ENCODE measurements around the gene EFCAB7. TPM values are rescaled to one million over a fixed set of nuclear protein-coding genes. Genes with fewer than 3 reads are reported as not detected.

EFCAB7 gene, protein sequence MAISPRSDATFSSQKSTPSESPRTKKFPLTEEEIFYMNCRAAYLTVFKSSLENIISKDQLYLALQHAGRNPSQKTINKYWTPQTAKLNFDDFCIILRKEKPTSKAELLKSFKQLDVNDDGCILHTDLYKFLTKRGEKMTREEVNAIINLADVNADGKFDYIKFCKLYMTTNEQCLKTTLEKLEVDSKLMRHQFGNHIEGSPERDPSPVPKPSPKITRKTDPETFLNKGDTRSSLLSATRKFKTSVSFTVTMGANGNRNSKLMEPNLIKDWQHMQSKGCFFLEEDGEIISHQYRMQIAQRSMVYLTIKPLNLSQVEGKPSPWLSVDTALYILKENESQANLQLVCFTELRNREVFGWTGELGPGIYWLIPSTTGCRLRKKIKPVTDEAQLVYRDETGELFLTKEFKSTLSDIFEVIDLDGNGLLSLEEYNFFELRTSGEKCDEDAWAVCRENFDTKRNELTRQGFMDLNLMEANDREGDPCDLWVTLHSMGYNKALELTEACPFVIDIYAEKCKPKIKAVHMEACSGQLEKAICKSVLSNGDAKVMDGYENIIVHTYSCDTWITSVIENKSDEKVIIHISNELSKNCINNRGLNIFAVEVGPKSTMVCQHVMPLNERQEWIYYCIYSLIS
- total RNA-seq: 1 to 10 TPM; 6.7 to 6.8 TPM

DNA sequence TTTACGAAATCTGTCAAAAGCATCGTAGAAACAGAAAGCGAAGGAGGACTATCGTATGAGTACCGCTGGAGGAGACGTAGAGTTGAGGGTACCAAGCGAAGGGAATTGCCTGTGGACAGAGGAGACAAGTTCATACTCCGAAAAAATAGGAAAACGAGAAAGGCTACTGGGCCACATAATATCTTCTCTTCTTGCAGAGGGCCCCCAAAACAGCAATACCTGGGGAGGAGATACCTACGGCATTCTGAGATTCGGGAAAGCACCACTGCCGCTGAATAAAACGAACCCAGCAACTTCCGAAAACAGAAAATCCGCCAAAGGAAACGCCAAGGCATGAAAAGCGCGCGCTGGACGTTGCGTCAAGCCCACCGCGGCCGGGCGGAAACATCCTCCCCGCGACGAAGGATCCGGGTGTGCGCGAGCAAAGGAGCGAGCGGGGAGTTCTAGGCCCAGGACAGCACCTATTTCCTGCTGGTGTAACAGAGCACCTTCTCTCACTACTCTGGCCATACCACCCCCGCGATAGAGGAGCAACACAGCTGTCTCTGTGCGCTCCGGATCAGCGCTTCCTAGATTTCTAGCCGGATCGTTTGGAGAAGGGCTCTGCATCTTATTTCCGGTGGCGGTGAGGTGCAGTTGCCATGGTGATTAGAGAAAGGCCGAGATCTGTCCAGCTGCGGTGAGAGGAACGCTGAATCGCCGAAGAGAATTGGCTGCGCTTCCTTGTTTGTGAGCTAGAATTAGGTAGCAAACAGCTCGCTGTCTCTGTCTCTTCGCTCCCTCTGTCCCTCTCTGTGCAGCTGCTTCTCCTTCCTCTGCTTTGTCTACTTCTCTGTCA lies at the start of gene EFCAB7, which contains the start of gene ITGB3BP:
EFCAB7 (plus strand) TSS at position 635 of the 838 bp plus-strand sequence. CDS start 2,048 bp downstream, outside the sequence.
ITGB3BP (minus strand) TSS at position 335 of the 838 bp plus-strand sequence; CDS start at position 243, 92 bp downstream.
- Mint-ChIP-seq H3K27ac (peak within 1 kb of the TSS; percentile 97), H3K9me3 (no peaks in the 10 kb centered on the region), H3K4me3 (peak within 1 kb of the TSS; percentile 99), H3K27me3 (no peaks in the 10 kb centered on the region), H3K4me1 (peaks cover 41% of the 10 kb centered on the region), H3K36me3 (ENCODE audit: low read depth) (peaks cover 4% of the 10 kb centered on the region)
- ChIA-PET CTCF (interaction anchor here (1.2 to 1.4 kb wide), 2 partner anchors 9 to 15 kb away, joined by 3 to 4 read pairs; no protein-coding TSS in a partner anchor), POLR2A (interaction anchor here (0.7 to 2.5 kb wide), 10 partner anchors 9 to 1088 kb away, joined by 3 to 13 read pairs (median 4); partner anchors contain the start of genes ALG6 and PGM1)
- peak; percentile 86 for DNase-seq

GRCh38 chr1:63475761-63476160 lies 47.6 kb upstream of the EFCAB7 start:
- peaks cover 7% of the 10 kb centered on the region for H3K36me3 Mint-ChIP-seq (ENCODE audit: low read depth)
- ChIA-PET POLR2A (no interaction called here), CTCF (no interaction called here)
- no peaks in the 10 kb centered on the region for H3K27me3 Mint-ChIP-seq
- no peak for DNase-seq
- peaks cover 2% of the 10 kb centered on the region for H3K9me3 Mint-ChIP-seq
- no peaks in the 10 kb centered on the region for H3K4me1 Mint-ChIP-seq
- no peak overlapping the region for H3K27ac Mint-ChIP-seq
- no peak overlapping the region for H3K4me3 Mint-ChIP-seq

- H3K9me3 Mint-ChIP-seq: no peaks in the 10 kb centered on the region
- CTCF ChIA-PET: no interaction called here
- DNase-seq: no peak
- no peak overlapping the region for H3K27ac Mint-ChIP-seq
- no peaks in the 10 kb centered on the region for H3K27me3 Mint-ChIP-seq
- H3K4me3 Mint-ChIP-seq: no peak overlapping the region
- POLR2A ChIA-PET: no interaction called here
- H3K4me1 Mint-ChIP-seq: no peaks in the 10 kb centered on the region
- peaks cover 2% of the 10 kb centered on the region for H3K36me3 Mint-ChIP-seq (ENCODE audit: low read depth)
Measured at GRCh38 chr1:63480057-63480456, 43.3 kb upstream of the EFCAB7 start.

DNA sequence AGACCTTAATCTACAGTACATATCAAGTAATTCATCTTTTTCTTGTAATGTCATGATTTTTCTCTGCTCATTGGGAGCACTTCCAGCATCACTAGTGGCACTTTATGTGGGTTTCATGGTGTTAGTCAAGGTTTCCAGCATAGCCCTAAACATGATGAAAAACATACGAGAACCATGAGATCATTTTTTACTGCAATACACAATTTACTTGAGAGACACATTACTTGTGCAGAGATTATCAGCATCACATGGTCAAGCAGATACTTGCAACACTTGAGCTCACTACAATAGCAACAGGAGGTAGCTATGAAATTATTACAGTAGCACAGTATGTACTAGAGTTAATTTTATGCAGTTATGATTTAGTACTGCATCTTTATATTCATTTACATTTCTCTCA lies 36.7 kb upstream of the EFCAB7 start:
- Mint-ChIP-seq H3K36me3 (ENCODE audit: low read depth) (peaks cover 2% of the 10 kb centered on the region), H3K9me3 (no peaks in the 10 kb centered on the region), H3K4me3 (no peak overlapping the region), H3K27me3 (no peaks in the 10 kb centered on the region), H3K27ac (no peak overlapping the region), H3K4me1 (no peaks in the 10 kb centered on the region)
- CTCF ChIA-PET: no interaction called here
- DNase-seq: no peak
- POLR2A ChIA-PET: no interaction called here

GRCh38 chr1:63487336-63488065 lies 35.8 kb upstream of the EFCAB7 start:
- Mint-ChIP-seq H3K4me1 (no peaks in the 10 kb centered on the region), H3K4me3 (no peak overlapping the region), H3K27ac (no peak overlapping the region), H3K36me3 (ENCODE audit: low read depth) (peaks cover 2% of the 10 kb centered on the region), H3K27me3 (no peaks in the 10 kb centered on the region), H3K9me3 (no peaks in the 10 kb centered on the region)
- CTCF ChIA-PET: no interaction called here
- DNase-seq: no peak
- POLR2A ChIA-PET: no interaction called here

- POLR2A ChIA-PET: no interaction called here
- CTCF ChIA-PET: no interaction called here
- H3K4me3 Mint-ChIP-seq: no peak overlapping the region
Measured at GRCh38 chr1:63497577-63497976, 25.7 kb upstream of the EFCAB7 start.

GRCh38 chr1:63498106-63498505 lies 25.2 kb upstream of the EFCAB7 start:
- Mint-ChIP-seq H3K9me3 (no peaks in the 10 kb centered on the region), H3K36me3 (ENCODE audit: low read depth) (peaks cover 25% of the 10 kb centered on the region), H3K4me3 (no peak overlapping the region), H3K27ac (no peak overlapping the region), H3K27me3 (no peaks in the 10 kb centered on the region), H3K4me1 (peaks cover 4% of the 10 kb centered on the region)
- POLR2A ChIA-PET: no interaction called here
- no peak for DNase-seq
- CTCF ChIA-PET: no interaction called here

More at GRCh38 chr1:63497577-63497976, 25.7 kb upstream of the EFCAB7 start:
- no peak for DNase-seq
- H3K27me3 Mint-ChIP-seq: no peaks in the 10 kb centered on the region
- peaks cover 4% of the 10 kb centered on the region for H3K4me1 Mint-ChIP-seq
- H3K36me3 Mint-ChIP-seq (ENCODE audit: low read depth): peaks cover 24% of the 10 kb centered on the region
- H3K9me3 Mint-ChIP-seq: no peaks in the 10 kb centered on the region
- no peak overlapping the region for H3K27ac Mint-ChIP-seq

GRCh38 chr1:63501256-63501655 lies 22.1 kb upstream of the EFCAB7 start:
- no peak for DNase-seq
- POLR2A ChIA-PET: no interaction called here
- Mint-ChIP-seq H3K27ac (no peak overlapping the region), H3K4me3 (no peak overlapping the region), H3K9me3 (no peaks in the 10 kb centered on the region), H3K36me3 (ENCODE audit: low read depth) (peaks cover 38% of the 10 kb centered on the region), H3K4me1 (peaks cover 4% of the 10 kb centered on the region), H3K27me3 (no peaks in the 10 kb centered on the region)
- CTCF ChIA-PET: interaction anchor here (0.9 kb wide), 1 partner anchor 11 kb away, joined by 3 read pairs; no protein-coding TSS in a partner anchor

- no peaks in the 10 kb centered on the region for H3K27me3 Mint-ChIP-seq
- ChIA-PET POLR2A (no interaction called here), CTCF (no interaction called here)
- H3K27ac Mint-ChIP-seq: no peak overlapping the region
- no peaks in the 10 kb centered on the region for H3K9me3 Mint-ChIP-seq
- H3K36me3 Mint-ChIP-seq (ENCODE audit: low read depth): peaks cover 28% of the 10 kb centered on the region
- no peak for DNase-seq
- no peaks in the 10 kb centered on the region for H3K4me1 Mint-ChIP-seq
- H3K4me3 Mint-ChIP-seq: no peak overlapping the region
Measured at GRCh38 chr1:63506782-63507181, 16.5 kb upstream of the EFCAB7 start.

- DNase-seq: no peak
- ChIA-PET POLR2A (no interaction called here), CTCF (no interaction called here)
- Mint-ChIP-seq H3K4me1 (no peaks in the 10 kb centered on the region), H3K4me3 (no peak overlapping the region), H3K9me3 (no peaks in the 10 kb centered on the region), H3K27me3 (no peaks in the 10 kb centered on the region), H3K36me3 (ENCODE audit: low read depth) (peaks cover 24% of the 10 kb centered on the region), H3K27ac (no peak overlapping the region)
Measured at GRCh38 chr1:63509718-63510117, 13.6 kb upstream of the EFCAB7 start.

DNA sequence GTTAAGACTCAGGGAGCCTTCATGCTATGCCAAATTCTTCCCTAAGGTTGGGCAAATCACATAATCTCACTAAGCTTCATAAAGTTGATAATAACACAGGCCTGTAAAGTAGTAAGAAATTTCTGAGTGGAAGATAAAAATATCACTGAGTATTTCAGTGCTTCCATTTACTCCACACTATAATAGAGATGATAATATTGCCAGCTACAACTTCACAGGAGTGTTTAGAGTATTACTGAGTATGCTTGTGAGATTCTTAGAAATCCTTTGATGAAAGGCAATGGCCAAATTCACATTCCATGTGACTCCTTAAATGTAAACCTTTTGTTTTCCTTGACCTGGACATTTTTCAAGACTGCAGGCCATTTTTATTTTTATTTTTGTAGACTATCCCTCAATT lies 10.7 kb upstream of the EFCAB7 start:
- Mint-ChIP-seq H3K4me3 (no peak overlapping the region), H3K36me3 (ENCODE audit: low read depth) (peaks cover 7% of the 10 kb centered on the region), H3K27ac (no peak overlapping the region), H3K27me3 (no peaks in the 10 kb centered on the region), H3K9me3 (no peaks in the 10 kb centered on the region), H3K4me1 (peaks cover 2% of the 10 kb centered on the region)
- CTCF ChIA-PET: interaction anchor here (0.7 kb wide), 1 partner anchor 11 kb away, joined by 3 read pairs; no protein-coding TSS in a partner anchor
- POLR2A ChIA-PET: no interaction called here
- DNase-seq: no peak

GRCh38 chr1:63516629-63517028 lies 6.7 kb upstream of the EFCAB7 start:
- Mint-ChIP-seq H3K36me3 (ENCODE audit: low read depth) (peaks cover 4% of the 10 kb centered on the region), H3K27ac (no peak overlapping the region), H3K27me3 (no peaks in the 10 kb centered on the region), H3K9me3 (no peaks in the 10 kb centered on the region), H3K4me3 (no peak overlapping the region), H3K4me1 (peaks cover 17% of the 10 kb centered on the region)
- ChIA-PET POLR2A (interaction anchor here (0.6 kb wide), 1 partner anchor 62 kb away, joined by 3 read pairs; no protein-coding TSS in a partner anchor), CTCF (interaction anchor here (0.6 kb wide), 1 partner anchor 40 kb away, joined by 5 read pairs; no protein-coding TSS in a partner anchor)
- no peak for DNase-seq
